Measurements from ENCODE around the gene CDC45.

CDC45 gene

DNA sequence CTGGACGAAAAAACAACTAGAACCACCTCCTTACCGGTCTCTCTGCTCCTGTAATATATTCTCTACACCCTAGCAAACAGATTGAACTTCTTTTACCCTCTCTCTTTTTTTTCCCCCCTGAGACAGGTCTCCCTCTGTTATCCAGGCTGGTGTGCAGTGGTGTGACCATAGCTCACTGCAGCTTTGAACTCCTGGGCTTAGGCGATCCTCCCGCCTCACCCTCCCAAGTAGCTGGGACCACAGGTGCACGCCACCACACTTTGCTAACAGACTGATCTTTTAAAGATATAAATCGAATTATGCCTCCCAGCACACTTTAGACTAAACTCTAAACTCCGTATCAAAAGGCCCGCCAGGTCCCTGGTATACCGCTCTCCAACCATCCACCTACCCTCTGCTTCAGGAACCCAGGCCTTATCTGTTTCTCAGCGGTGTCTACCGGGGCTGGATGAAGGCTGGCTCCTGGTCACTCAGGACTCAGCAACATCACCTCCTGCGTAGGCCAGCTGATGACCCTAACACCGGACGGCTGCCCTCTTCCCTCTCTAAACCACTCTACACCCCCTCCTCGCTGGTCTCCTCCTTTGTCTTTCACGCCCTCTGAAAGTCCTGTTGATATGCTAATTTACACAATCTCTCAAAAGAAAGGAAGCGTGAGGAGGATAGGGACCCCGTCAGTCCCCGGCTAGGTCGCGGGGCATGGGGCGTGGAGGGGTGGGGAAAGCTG, 33.0 kb upstream of the CDC45 start:
- peak overlapping the region; percentile 80 for H3K4me3 ChIP-seq (ENCODE audit: low read length)
- no peak for TF ChIP-seq CTCF (conservative IDR thresholded peaks at IDR 0.05; ENCODE audit: low read length)
- DNase-seq (ENCODE audit: low read depth) = no peak

GRCh38 chr22:19447330-19448075, 32.2 kb upstream of the CDC45 start, which contains the start of gene C22orf39:
Gene C22orf39, minus strand, starts transcription at chr22:19447711. Its CDS starts 23 bp downstream, at chr22:19447688.
- H3K4me3 ChIP-seq (ENCODE audit: low read length) = peak within 1 kb of the TSS; percentile 80
- no peak for TF ChIP-seq CTCF (conservative IDR thresholded peaks at IDR 0.05; ENCODE audit: low read length)
- peak; percentile 92 for DNase-seq (ENCODE audit: low read depth)

- no peak for TF ChIP-seq CTCF (conservative IDR thresholded peaks at IDR 0.05; ENCODE audit: low read length)
- DNase-seq (ENCODE audit: low read depth) = peak; percentile 55
These were observed 31.6 kb upstream of the CDC45 start for GRCh38 chr22:19448076-19448607.

DNA sequence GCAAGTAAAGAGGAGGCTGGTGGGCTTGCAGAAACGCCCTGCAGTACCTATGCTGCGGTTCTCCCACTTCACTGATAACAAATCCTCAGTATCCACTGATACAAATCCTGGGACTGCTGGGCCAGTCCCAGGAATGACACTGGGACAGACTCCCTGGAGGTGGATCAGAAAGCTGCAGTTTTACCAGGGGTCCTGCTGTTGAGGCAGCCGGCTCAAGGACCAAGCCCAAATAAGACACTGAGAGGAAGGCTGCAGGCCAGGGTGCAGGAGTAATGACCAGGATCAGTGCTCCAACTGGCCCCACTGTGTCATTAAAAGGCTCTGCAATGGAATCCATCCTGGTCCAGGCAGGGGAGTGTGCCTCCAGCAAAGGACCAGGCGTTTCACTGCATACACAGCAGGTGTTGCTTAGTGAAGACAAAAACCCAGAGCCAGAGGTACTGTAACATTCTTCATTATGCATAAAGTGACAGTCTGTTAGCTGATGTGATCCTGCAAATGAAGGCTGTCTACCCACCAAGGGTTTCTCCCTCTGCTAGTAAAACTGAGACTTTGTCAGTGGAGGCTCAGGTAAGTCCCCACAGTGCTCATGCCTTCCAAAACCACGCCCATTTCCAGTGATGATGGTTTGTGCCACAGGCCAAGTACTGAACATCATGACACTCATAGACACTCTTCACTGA, 30.8 kb upstream of the CDC45 start:
- TF ChIP-seq CTCF (conservative IDR thresholded peaks at IDR 0.05; ENCODE audit: low read length) = no peak
- no peak for DNase-seq (ENCODE audit: low read depth)
- no peak overlapping the region for H3K4me3 ChIP-seq (ENCODE audit: low read length)

More at GRCh38 chr22:19448076-19448607, 31.6 kb upstream of the CDC45 start:
- peak overlapping the region; percentile 80 for H3K4me3 ChIP-seq (ENCODE audit: low read length)

DNA sequence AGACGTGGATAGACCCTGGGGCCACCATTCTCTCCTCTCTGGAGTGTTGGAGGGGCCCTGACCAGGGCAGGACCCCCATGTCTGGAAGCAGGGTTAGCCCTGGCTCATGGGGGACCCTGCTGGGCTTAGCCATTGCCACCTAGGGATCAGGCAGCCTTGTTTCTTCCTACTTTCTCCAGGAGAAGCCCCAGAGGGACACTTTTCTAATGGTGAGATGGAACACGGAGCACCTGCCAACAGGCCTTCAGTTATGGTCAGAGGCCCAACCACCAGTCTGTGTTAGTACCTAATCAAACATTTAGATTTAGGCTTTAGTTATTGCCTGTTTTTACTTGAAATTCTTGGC, 30.3 kb upstream of the CDC45 start:
- no peak for TF ChIP-seq CTCF (conservative IDR thresholded peaks at IDR 0.05; ENCODE audit: low read length)
- DNase-seq (ENCODE audit: low read depth) = no peak
- H3K4me3 ChIP-seq (ENCODE audit: low read length) = no peak overlapping the region

DNA sequence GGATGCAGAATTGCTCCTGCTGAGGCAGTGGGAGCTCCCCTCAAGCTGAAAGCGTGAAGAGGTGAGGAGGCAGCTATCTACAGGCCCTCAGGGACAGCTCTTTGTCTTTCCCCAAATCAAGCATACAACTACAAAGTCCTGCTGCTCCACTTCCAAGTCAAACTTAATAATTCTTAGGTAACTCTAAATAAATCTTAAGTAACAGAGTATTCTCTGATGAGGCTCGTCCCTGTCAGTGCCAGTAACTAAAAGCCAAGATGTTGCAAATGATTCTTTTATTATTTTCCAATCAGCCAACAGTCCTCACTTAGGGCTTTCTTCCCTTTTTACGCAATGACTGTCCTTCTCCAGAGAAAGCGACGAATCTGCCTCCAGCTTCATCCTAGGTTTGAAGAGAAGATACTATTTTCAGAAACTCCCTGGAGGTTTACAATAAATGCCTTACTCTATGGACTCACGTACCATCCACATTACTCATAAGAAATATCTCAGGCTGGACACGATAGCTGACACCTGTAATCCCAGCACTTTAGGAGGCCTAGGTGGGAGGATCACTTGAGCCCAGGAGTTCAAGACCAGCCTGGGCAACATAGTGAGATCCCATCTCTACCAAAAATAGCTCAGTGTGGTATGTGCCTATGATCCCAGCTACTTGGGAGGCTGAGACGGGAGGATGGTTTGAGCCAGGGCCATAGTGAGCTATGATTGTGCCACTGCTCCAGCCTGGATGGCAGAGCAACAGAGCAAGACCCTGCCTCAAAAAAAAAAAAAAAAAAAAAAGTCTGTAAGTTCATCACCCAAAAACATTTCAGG, 29.2 kb upstream of the CDC45 start:
- H3K4me3 ChIP-seq (ENCODE audit: low read length) = no peak overlapping the region
- TF ChIP-seq CTCF (conservative IDR thresholded peaks at IDR 0.05; ENCODE audit: low read length) = no peak
- no peak for DNase-seq (ENCODE audit: low read depth)

Data from AG10803 (cell line).